PFSK-1 (cell line): Measurements from ENCODE around the gene CYSTM1.

Experiments used
- FOXP2 ChIP-seq: optimal IDR thresholded peaks from 2 replicates; pipeline ENCODE3; 2011; ENCODE audit warnings: borderline replicate concordance, control low read depth, inconsistent platforms; ENCODE audit not compliant: insufficient read depth; ENCODE audit errors: extremely low read length, extremely low read depth
- POLR2AphosphoS5 ChIP-seq: IDR thresholded peaks from 2 replicates; pipeline ENCODE4 v1.6.1; 2012; ENCODE audit warnings: low read depth, mild to moderate bottlenecking, control low read depth, low read length, moderate library complexity
- REST ChIP-seq, 2 experiments: IDR thresholded peaks; 2 replicates each; pipeline versions ENCODE4 v1.6.1 to v1.8.0; 2011 to 2012; ENCODE audit warnings: low read depth in 2 of 2, low read length in 2 of 2, control low read depth in 1 of 2, inconsistent platforms in 1 of 2, mild to moderate bottlenecking in 1 of 2, moderate library complexity in 1 of 2; ENCODE audit not compliant: insufficient read depth in 1 of 2
- SIN3A ChIP-seq: IDR thresholded peaks from 2 replicates; pipeline ENCODE4 v1.6.1; 2012; ENCODE audit warnings: mild to moderate bottlenecking, low read length, moderate library complexity, borderline replicate concordance; ENCODE audit not compliant: insufficient read depth
- TAF1 ChIP-seq: IDR thresholded peaks from 2 replicates; pipeline ENCODE4 v1.6.1; 2012; ENCODE audit warnings: low read length, control low read depth, borderline replicate concordance; ENCODE audit not compliant: insufficient read depth

CYSTM1 gene

GRCh38 chr5:140282266-140282665, 107.3 kb downstream of the CYSTM1 start:
- TF ChIP-seq TAF1, result no peak
- no peak for TF ChIP-seq REST (IDR thresholded peaks at IDR 0.05; ENCODE audit: insufficient read depth in 1 of 2, low read depth in 2 of 2, low read length in 2 of 2)
- TF ChIP-seq SIN3A, result no peak
- no peak for TF ChIP-seq POLR2AphosphoS5
- no peak for TF ChIP-seq FOXP2

GRCh38 chr5:140284013-140284412, 109.0 kb downstream of the CYSTM1 start:
- TF ChIP-seq REST (IDR thresholded peaks at IDR 0.05; ENCODE audit: insufficient read depth in 1 of 2, low read depth in 2 of 2, low read length in 2 of 2) (no peak), FOXP2 (no peak), POLR2AphosphoS5 (no peak), SIN3A (no peak), TAF1 (no peak)

- TF ChIP-seq SIN3A (no peak), REST (IDR thresholded peaks at IDR 0.05; ENCODE audit: insufficient read depth in 1 of 2, low read depth in 2 of 2, low read length in 2 of 2) (no peak), POLR2AphosphoS5 (no peak), FOXP2 (no peak)
Measured at GRCh38 chr5:140286424-140286823, 111.4 kb downstream of the CYSTM1 start.

- TF ChIP-seq FOXP2 (no peak), SIN3A (no peak), TAF1 (no peak), POLR2AphosphoS5 (no peak)
Measured at GRCh38 chr5:140287801-140288521, 113.0 kb downstream of the CYSTM1 start.

- TF ChIP-seq FOXP2 (no peak), SIN3A (no peak), POLR2AphosphoS5 (no peak), REST (IDR thresholded peaks at IDR 0.05; ENCODE audit: insufficient read depth in 1 of 2, low read depth in 2 of 2, low read length in 2 of 2) (no peak), TAF1 (no peak)
Measured at GRCh38 chr5:140292212-140293036, 117.4 kb downstream of the CYSTM1 start.
